Stimulated activated CD4-positive, alpha-beta T cell treated with anti-CD3 and anti-CD28 coated beads, Interleukin-2, amount 100 ng/mL, for 24 hours (primary cell): ENCODE measurements around the gene EFNA2.

ENCODE experiments used
- DNase-seq, 2 donors: peaks; one replicate each; pipeline ENCODE4 v3.0.0-alpha.2; 2020

Gene EFNA2

DNA sequence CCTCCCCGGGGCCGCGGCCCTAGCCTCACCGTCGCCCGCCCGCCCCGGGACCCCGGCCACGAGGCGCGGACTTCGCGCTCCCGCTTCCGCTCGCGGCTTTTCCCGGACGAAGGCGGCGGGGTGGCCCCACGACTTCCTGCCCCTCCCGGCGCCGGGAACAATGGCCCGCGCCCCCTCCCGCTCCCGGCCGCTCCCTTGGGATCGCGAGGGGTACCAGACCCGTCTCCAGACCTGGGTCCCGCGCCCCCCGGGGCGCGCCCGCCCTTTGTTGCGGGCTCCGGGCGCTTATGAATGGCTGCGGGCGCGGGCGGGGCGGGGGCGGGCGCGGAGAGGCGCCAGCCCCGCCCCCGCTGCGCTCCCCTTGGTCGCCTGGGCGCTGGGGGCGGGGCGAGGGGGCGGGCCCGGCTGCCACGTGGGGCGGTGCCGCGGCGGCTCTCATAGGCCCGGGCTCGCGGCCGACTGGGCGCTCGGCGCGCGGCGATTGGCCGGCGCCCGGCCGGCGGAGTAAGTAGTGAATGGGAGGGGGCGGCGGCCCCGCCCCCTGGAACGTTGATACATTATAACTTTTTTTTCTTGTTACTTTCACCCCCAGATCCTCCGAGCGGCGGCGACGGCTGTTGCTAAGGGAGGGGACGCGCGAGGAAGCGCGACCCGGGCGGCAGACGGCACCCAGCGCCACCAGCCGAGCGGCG lies 36.2 kb upstream of the EFNA2 start:
- DNase-seq, result peak; percentile 92 to 93

GRCh38 chr19:1249990-1250436 lies 35.7 kb upstream of the EFNA2 start:
- no peak for DNase-seq

DNA sequence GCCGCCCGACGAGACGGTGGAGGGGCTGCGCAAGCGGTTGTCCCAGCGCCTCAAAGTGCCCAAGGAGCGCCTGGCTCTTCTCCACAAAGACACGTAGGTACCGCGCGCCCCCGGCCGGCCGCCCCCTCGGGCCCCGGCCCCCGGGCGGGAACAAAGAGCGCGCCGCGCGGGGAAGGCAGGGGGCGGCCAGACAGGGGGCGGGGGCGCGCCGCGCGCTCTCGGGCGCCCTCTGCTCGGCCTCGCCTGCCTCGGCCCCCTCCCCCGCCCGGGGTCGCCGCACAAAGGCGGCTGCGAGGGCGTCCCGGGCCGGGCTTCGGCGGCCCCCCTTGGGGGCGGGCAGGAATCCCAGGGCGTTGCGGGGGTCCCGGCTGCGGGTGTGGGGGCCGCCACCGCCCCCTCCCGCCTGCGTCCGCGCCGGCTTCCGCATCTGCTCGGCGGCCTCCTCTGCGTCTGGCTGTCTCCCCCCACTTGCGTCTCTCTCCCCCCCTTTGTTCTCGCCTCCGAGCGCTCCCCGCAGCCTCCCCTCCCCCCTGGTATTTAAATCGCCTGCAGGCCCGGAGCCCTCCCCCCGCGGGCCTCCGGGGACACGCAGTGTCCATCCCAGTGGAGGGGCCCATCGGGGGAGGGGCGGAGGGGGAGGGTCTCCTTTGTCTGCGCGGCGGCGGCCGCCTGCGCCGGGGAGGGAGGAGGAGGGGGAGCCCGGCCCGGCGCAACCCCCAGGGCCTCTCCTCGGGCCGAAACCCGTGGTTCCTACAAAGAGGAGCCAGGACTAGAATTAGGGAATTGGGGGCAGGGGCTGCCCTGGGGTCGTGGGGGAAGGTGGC lies 35.0 kb upstream of the EFNA2 start:
- peak; percentile 46 to 58 for DNase-seq

GRCh38 chr19:1251330-1252220 lies 34.1 kb upstream of the EFNA2 start:
- peak; percentile 69 to 71 for DNase-seq

DNA sequence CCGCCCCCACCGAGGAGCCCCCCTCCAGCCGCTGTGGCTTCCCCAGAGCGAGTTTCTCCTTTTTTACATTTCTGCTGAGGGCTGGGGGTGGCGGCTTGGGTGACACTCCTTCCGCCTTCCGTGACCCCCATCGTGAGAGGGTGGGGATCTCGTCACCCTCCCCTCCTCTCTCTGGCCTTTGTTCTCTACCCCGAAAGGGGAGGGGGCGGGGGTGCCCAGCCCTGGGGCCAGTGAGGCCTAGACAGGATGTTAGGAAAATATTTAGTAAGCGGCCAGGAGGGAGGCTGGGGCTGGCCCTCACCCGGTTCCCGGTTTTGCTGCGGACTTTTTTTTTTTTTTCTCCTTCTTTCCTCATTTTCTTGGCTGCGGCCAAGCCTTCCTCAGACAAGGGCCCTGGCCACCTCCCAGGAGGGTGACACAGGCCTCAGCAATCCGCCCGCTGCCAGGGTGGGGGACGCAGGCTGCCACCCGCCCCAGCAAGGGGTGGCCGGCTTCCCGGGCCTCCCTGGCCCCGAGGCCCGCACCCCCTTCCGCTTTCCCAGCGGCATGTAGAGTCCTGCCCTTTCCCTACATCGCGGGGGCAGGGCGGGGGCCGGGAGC lies 33.4 kb upstream of the EFNA2 start:
- DNase-seq, result peak; percentile 61 to 71

DNA sequence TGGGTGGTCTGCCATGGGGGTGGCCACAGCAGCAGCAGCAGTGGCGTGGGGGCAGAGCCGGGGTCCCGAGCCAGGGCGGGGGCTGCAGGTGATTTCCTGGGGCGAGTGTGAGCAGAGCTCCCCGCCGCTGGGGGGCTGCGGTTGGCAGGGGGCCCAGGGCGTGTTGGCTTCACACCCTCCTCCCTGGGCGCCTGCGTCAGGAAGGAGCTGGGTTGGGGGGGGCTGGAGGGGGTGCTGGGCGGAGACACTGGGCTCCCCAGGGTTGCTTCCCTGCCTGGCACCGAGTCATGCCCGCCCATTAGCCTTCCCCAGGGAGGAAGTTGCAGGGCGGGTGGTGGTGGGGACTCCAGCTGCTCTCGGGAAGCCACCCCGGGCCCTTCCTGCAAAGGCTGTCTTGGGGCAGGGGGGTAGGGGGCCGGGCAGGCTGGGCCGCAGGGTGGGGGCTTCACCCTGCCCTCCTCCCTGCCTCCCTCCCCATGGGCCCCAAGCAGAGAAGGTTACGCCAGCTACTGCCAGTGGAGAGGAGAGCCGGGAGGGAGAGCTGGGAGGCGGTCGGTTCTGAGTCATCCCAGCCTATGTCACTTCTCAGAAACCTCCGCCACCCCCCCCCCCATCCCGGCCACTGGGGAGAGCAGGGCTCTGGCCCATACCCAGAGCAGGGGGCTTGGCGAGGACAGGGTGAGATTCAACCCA lies 32.7 kb upstream of the EFNA2 start:
- peak; percentile 76 to 80 for DNase-seq

- no peak for DNase-seq
Observed at GRCh38 chr19:1253514-1254080, 32.1 kb upstream of the EFNA2 start.

DNA sequence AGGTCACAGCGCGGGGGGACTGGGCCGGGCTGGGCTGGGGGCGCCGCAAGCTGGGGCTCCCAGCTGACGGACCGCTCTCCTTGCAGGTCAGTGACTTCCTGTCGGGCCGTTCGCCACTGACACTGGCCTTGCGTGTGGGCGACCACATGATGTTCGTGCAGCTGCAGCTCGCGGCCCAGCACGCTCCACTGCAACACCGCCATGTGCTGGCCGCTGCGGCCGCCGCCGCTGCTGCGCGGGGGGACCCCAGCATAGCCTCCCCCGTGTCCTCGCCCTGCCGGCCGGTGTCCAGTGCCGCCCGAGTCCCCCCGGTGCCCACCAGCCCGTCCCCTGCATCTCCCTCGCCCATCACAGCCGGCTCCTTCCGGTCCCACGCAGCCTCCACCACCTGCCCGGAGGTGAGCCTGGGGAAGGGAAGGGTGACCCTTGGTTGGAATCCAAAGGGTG lies 31.6 kb upstream of the EFNA2 start:
- no peak for DNase-seq

DNA sequence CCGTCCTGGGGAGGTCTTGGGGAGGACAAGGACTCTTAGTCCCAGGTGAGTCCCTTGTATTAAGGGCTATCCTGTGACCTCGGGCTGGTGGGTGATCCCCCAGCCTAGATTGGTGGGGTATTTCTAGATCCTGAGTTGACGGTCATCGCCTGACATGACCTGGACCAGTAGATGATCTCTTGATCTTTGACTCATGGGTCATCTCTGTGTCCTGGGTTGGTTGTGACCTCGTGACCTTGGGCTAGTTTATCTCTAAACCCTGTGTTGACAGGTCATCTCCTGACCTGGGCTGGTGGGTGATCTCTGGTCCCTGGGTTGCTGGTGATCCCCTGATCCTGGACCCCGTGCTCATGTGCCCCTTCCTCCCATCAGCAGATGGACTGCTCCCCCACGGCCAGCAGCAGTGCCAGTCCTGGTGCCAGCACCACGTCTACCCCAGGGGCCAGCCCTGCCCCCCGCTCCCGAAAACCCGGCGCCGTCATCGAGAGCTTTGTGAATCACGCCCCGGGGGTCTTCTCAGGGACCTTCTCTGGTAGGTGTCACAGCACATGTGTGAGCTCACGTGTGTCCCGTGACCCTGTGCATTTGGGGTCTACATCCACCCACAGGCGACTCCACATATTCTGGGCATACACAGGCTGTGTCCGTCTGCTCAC lies 31.0 kb upstream of the EFNA2 start:
- no peak for DNase-seq

DNA sequence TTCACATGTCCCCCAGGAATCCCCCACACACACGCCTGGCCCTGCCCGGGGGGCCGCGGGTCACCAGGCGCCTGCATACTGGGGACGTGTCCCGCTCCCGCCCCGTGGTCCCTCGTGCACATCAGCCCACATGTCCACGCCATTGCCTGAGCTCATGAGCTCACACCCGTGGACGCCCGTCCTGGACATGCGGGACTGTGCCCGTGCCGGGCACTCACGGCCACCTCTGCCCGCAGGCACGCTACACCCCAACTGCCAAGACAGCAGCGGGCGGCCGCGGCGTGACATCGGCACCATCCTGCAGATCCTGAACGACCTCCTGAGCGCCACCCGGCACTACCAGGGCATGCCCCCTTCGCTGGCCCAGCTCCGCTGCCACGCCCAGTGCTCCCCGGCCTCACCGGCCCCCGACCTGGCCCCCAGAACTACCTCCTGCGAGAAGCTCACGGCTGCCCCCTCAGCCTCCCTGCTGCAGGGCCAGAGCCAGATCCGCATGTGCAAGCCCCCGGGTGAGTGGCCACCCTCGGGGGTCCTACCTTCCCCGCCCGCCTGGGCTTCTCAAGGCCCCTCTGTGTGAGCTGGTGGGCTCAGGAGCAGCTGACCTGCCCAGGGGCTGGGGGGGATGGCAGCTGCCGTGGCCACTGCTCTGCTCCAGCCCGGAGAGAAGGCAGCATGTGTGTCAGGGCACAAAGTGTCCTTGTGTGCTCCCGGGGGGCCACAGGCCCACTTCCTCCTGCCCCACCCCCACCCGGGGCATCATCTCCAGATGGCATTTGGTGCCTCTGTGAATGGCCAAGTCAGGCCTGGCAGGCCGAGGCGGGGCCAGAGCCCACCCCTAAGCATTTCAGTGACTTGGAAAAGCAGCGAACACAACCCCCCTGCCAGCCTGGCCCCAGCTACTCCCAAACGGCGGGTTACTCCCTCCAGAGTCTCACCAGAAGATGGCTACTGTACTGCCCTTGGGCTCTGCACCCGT lies 30.2 kb upstream of the EFNA2 start:
- no peak for DNase-seq

DNA sequence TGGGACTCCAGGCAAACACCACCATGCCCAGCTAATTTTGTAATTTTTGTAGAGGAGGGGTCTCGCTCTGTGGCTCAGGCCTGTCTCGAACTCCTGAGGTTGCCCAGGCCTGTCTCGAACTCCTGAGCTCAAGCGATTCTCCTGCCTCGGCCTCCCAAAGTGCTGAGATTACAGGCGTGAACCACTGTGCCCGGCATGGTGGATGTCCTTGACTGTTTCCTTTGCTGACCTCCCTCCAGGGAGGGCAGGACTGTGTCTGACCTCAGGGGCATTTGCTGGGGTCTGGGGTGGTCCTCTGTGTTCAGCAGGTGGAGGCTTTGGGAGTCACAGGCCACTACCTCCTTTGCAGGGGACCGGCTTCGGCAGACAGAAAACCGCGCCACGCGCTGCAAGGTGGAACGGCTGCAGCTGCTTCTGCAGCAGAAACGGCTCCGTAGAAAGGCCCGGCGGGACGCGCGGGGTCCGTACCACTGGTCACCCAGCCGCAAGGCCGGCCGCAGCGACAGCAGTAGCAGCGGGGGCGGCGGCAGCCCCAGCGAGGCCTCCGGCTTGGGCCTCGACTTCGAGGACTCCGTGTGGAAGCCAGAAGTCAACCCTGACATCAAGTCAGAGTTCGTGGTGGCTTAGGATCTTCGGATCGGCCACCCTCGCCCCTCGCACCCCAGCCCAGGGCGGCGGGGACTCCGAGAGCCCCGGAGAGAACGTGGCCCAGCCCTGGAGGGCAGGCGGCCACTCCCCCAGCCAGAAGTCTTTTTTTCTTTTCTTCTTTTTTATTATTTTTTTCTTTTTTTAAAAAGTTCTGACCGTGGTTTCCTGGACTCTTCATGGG lies 28.8 kb upstream of the EFNA2 start:
- no peak for DNase-seq

GRCh38 chr19:1257475-1258162 lies 28.1 kb upstream of the EFNA2 start:
- DNase-seq, result no peak

DNA sequence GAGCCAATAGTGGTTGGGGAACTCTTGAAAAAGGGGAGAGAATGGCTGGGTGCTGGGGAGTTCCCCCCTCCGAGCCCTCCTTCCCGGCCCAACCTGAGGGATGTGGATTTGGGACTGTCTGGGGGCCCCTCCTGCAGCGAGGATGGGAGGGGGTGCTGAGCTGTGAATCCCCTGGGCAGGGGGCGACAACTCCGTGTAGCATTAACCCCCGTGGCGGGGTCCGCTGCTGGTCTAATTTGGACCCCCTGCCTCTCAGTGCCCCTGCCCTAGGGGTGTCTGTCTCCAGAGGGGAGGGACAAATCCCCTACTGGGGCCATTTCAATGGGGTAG lies 27.5 kb upstream of the EFNA2 start:
- DNase-seq, result no peak

DNA sequence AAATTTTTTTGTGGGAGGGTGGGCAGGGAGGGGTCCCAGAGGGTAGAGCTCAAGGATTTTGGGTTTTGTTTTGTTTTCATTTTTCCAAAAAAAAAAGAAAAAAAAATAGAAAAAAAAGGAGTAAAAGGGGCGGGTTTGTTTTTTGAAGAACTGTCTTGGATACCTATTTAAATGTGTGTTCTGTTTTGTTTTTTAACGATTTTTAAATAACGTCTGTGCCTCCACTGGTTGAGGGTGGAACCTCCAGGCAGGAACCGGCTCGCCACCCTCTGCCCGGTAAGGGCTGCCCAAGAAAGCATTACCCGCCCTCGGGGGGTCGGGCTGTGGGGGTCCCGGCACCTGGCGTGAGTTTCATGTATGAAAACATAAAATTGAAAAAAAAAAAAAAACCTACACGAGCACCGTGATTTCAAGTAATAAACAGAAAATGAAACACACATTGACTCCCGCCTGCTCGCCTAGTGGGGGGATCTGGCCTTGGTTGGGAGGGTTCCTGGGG lies 26.9 kb upstream of the EFNA2 start:
- no peak for DNase-seq

DNA sequence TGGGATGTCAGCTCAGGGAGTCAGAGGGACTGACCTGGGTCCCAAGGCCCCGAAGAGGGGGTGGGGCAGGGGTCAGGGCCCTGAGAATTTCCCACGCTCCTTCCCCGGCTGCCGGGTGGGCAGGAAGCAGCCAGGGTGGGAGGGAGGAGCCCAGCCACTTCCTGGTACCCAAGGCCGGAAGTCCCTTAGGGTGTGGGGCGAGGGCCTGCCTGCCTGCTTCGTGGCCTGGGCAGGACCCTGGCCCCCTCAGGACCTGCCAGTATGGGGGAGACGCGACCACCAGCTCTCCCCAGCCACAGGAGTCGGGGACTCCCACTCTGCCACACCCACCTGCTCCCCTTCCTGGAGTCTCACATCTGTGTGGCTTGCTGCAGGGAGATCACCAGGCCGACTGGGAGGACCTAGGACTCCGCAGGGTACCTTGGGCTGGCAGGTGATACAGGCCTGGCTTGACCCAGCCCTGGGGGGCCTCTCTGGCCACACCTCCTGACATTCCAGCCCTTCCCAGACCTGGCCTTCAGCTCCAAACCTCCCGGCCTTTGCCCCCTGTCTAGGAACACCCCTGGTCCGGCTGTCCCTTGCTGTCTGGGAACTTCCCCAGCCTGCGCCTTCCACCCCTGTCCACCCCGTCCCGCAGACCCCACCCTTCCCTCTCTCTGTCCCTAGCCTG lies 26.3 kb upstream of the EFNA2 start:
- DNase-seq, result peak; percentile 71 to 74

DNA sequence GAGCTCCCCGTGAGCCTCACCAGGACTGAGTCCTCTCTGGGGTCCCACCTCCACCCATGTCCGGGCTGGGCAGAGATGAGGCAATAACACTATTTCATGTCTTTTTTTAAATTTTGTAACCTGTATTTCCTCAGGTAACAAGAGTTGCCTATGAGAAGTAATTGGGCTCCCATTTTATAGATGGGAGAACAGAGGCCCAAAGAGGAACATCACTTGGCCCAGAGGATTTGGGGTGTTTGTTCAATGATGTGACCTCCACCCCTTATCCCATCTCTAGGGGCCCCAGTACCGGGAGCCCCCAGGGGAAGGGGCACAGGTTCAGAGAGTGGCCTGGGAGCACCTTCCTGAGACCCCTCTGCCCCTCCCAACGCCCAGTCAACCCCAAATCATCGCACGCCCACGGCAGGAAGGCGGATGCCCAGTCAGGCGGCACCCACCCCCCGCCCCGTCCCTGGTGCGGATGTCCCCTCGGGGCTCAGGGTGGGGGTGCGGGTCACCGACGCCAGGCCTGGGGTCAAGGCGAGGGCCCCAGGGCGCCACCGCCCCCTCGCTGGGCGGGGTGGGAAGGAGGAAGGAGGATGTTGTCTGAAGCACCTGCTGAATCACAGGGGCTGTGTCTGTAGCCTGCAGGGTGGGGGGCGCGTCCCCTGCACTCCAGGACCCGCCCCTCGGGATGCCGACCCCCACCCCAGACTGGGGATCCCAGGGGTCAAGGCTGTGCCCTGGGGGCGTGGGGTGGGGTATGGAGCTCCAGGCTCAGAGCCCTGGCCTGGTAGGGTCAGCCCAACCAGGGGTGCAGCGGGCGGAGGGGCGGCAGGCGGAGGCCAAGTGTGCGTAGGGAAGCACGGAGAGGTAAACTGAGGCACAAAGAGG lies 25.6 kb upstream of the EFNA2 start:
- peak; percentile 45 to 62 for DNase-seq
